Vagina (tissue), 2 donors: ENCODE data around the gene MS4A1.

Experiments used
- POLR2A ChIP-seq, 2 donors: fragments of 450-650 bp; IDR thresholded peaks; one replicate each; pipeline ENCODE4 v1.6.1; 2017; ENCODE audit warnings: antibody characterized with exemption in 2 of 2, mild to moderate bottlenecking in 2 of 2, moderate library complexity in 2 of 2
- TF ChIP-seq, protein P1 (sequence below), 3 experiments: fragments of 450-650 bp in 2 of 3; fragments of 200-600 bp in 1 of 3; sonication (generic) in 1 of 3; IDR thresholded peaks; one replicate each; pipeline ENCODE4 v1.5.1; 2017 to 2019; ENCODE audit warnings: antibody characterized with exemption in 3 of 3, mild to moderate bottlenecking in 2 of 3, moderate library complexity in 2 of 3

DNA sequence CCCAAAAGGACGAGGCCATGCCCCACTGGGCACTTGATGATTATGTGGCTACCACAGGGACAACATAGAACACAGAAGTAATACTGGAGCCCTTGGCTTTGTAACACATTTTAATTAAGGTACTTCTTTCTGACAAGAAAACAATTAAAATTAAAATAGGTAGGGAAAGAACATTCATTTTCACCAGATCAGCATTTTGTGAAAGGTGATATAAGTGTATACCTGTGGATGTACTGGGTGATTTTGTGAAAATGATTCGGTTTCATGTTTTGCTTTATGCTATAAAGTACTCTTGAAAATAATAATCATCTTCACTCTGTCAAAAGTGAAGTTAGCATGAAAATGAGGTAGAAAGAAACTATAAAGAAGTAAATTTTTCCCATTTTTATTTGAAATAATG is 37.8 kb downstream of the MS4A1 start:
- TF ChIP-seq, protein P1, sequence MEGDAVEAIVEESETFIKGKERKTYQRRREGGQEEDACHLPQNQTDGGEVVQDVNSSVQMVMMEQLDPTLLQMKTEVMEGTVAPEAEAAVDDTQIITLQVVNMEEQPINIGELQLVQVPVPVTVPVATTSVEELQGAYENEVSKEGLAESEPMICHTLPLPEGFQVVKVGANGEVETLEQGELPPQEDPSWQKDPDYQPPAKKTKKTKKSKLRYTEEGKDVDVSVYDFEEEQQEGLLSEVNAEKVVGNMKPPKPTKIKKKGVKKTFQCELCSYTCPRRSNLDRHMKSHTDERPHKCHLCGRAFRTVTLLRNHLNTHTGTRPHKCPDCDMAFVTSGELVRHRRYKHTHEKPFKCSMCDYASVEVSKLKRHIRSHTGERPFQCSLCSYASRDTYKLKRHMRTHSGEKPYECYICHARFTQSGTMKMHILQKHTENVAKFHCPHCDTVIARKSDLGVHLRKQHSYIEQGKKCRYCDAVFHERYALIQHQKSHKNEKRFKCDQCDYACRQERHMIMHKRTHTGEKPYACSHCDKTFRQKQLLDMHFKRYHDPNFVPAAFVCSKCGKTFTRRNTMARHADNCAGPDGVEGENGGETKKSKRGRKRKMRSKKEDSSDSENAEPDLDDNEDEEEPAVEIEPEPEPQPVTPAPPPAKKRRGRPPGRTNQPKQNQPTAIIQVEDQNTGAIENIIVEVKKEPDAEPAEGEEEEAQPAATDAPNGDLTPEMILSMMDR (IDR thresholded peaks at IDR 0.05), result no peak
- TF ChIP-seq POLR2A (IDR thresholded peaks at IDR 0.05), result no peak
